HG03060 (cell line): Measurements from ENCODE around the gene CHI3L1.

ENCODE experiments used
- ATAC-seq: cut with Tn5 transposase; IDR thresholded peaks from one replicate; pipeline ENCODE4 v1.9.1; 2021; ENCODE audit warnings: low read depth, moderate number of reproducible peaks; ENCODE audit not compliant: unreplicated experiment

CHI3L1 gene

GRCh38 chr1:203207751-203208150 lies 21.2 kb upstream of the CHI3L1 start:
- no peak for ATAC-seq

- ATAC-seq, result no peak
These were observed 19.7 kb upstream of the CHI3L1 start for GRCh38 chr1:203206129-203206687.

GRCh38 chr1:203204756-203205155 lies 18.3 kb upstream of the CHI3L1 start:
- ATAC-seq, result no peak

GRCh38 chr1:203202431-203203245 lies 16.1 kb upstream of the CHI3L1 start:
- no peak for ATAC-seq

- ATAC-seq, result no peak
These were observed 15.2 kb upstream of the CHI3L1 start for GRCh38 chr1:203201516-203202205.

- no peak for ATAC-seq
These were observed 14.4 kb upstream of the CHI3L1 start for GRCh38 chr1:203200916-203201315.

- no peak for ATAC-seq
These were observed 13.5 kb upstream of the CHI3L1 start for GRCh38 chr1:203199816-203200571.

GRCh38 chr1:203199481-203199815 lies 12.9 kb upstream of the CHI3L1 start:
- ATAC-seq, result no peak

- no peak for ATAC-seq
These were observed 12.5 kb upstream of the CHI3L1 start for GRCh38 chr1:203199002-203199401.

GRCh38 chr1:203197625-203198024 lies 11.1 kb upstream of the CHI3L1 start:
- ATAC-seq, result no peak

GRCh38 chr1:203196371-203196770 lies 9.9 kb upstream of the CHI3L1 start:
- ATAC-seq, result no peak

GRCh38 chr1:203190949-203191348 lies 4.4 kb upstream of the CHI3L1 start:
- no peak for ATAC-seq

GRCh38 chr1:203189951-203190352 lies 3.4 kb upstream of the CHI3L1 start:
- ATAC-seq, result no peak

GRCh38 chr1:203188686-203189232 lies 2.3 kb upstream of the CHI3L1 start:
- no peak for ATAC-seq

GRCh38 chr1:203187689-203188264 lies 1.3 kb upstream of the CHI3L1 start:
- ATAC-seq, result no peak

GRCh38 chr1:203187304-203187685 lies 791 bp upstream of the CHI3L1 start:
- ATAC-seq, result no peak

GRCh38 chr1:203186091-203186445 lies 436 bp downstream of the CHI3L1 start:
- no peak for ATAC-seq

GRCh38 chr1:203185585-203185984 lies 919 bp downstream of the CHI3L1 start:
- ATAC-seq, result no peak

GRCh38 chr1:203185061-203185461 lies 1.4 kb downstream of the CHI3L1 start:
- ATAC-seq, result no peak

GRCh38 chr1:203184467-203184866 lies 2.0 kb downstream of the CHI3L1 start:
- ATAC-seq, result no peak

GRCh38 chr1:203183828-203184227 lies 2.7 kb downstream of the CHI3L1 start:
- ATAC-seq, result no peak
